ENCODE results near the gene TMEM272. TPM values are rescaled to one million over a fixed set of nuclear protein-coding genes. Genes with fewer than 3 reads are reported as not detected.

TMEM272 gene
- total and polyA plus RNA-seq, 2 of the 13 experiments (the other 11 are each of a cell fraction or from before 2014, with no cell fraction given) = 0.37 to 0.62 TPM

GRCh38 chr13:51817717-51818116 is 27.3 kb downstream of the TMEM272 start:
- CTCF ChIA-PET (ENCODE audit: low intra/inter-chr PET ratio, low total read pairs) = no interaction called here
- Histone ChIP-seq H3K4me2 (ENCODE audit: low read depth, low read length) (no peak overlapping the region), H3K27ac (ENCODE audit: extremely low read length, insufficient read depth, low read length) (no peak overlapping the region), H4K20me1 (ENCODE audit: insufficient read depth, low read length) (no peaks in the 10 kb centered on the region), H2AFZ (ENCODE audit: low read length) (no peak overlapping the region), H3K9ac (ENCODE audit: insufficient read depth, low read depth, low read length) (no peak overlapping the region), H3K9me3 (ENCODE audit: low read length) (no peaks in the 10 kb centered on the region), H3K4me1 (ENCODE audit: insufficient read depth, low read length) (peaks cover 14% of the 10 kb centered on the region), H3K27me3 (ENCODE audit: control insufficient read depth in 1 of 2, insufficient read depth in 2 of 2, low read length in 2 of 2) (no peaks in the 10 kb centered on the region), H3K4me3 (replicated peaks in 1 of 3; ENCODE audit: insufficient read depth in 1 of 3, low read depth in 2 of 3, low read length in 3 of 3) (no peak overlapping the region), H3K79me2 (ENCODE audit: insufficient read depth, low read length) (no peaks in the 10 kb centered on the region), H3K36me3 (replicated peaks in 1 of 2; ENCODE audit: control insufficient read depth in 1 of 2, insufficient read depth in 2 of 2, low read length in 2 of 2) (no peaks in the 10 kb centered on the region)
- in situ Hi-C loops (cut with HindIII; ENCODE audit: extremely low pct_ligation_motif_present, low pct_unique_long_range_greater_than_20kb) = loop anchor here (10.0 kb wide), 1 partner anchor 307 kb away; the partner anchor contains the start of gene NEK5
- DNase-seq (ENCODE audit: low spot score) = no peak
- no peak for FAIRE-seq
- WGBS (ENCODE audit: low lambda C conversion rate) = 66% methylated on average over 4 of the region's 8 CpGs
- POLR2A ChIA-PET = no interaction called here
- BruUV-seq (replicated peaks) = no TSS peak
- intact Hi-C loops (cut with micrococcal nuclease; ENCODE audit: unreplicated experiment) = no loop called here
- TF ChIP-seq ZNF263 (CRISPR knock-in tag; IDR thresholded peaks at IDR 0.05) (no peak), ZSCAN29 (CRISPR knock-in tag; conservative IDR thresholded peaks at IDR 0.05) (no peak), ZNF564 (CRISPR knock-in tag; IDR thresholded peaks at IDR 0.05) (no peak), ZNF367 (CRISPR knock-in tag; IDR thresholded peaks at IDR 0.05; ENCODE audit: borderline replicate concordance) (no peak), ZNF160 (CRISPR knock-in tag; IDR thresholded peaks at IDR 0.05) (no peak), ZNF484 (CRISPR knock-in tag; IDR thresholded peaks at IDR 0.05; ENCODE audit: borderline replicate concordance, low read depth) (no peak), NFAT5 (CRISPR knock-in tag; IDR thresholded peaks at IDR 0.05) (no peak), ZMYM2 (CRISPR knock-in tag; IDR thresholded peaks at IDR 0.05) (no peak), KDM6A (CRISPR knock-in tag; IDR thresholded peaks at IDR 0.05; ENCODE audit: low read depth) (no peak), IRF2 (CRISPR knock-in tag; IDR thresholded peaks at IDR 0.05) (no peak)
- TF ChIP-seq, protein P1, sequence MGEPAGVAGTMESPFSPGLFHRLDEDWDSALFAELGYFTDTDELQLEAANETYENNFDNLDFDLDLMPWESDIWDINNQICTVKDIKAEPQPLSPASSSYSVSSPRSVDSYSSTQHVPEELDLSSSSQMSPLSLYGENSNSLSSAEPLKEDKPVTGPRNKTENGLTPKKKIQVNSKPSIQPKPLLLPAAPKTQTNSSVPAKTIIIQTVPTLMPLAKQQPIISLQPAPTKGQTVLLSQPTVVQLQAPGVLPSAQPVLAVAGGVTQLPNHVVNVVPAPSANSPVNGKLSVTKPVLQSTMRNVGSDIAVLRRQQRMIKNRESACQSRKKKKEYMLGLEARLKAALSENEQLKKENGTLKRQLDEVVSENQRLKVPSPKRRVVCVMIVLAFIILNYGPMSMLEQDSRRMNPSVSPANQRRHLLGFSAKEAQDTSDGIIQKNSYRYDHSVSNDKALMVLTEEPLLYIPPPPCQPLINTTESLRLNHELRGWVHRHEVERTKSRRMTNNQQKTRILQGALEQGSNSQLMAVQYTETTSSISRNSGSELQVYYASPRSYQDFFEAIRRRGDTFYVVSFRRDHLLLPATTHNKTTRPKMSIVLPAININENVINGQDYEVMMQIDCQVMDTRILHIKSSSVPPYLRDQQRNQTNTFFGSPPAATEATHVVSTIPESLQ (CRISPR knock-in tag; conservative IDR thresholded peaks at IDR 0.05) = no peak
- ATAC-seq = no peak

All from HepG2 (cell line).